NCI-H2107 treated with DMSO at 0.1 percent for 48 hours (cell line): ENCODE results near the gene MAP4K3.

Experiments used
- DNase-seq: peaks from one replicate; lab custom pipeline; 2025; ENCODE audit not compliant: unreplicated experiment; lab: John Stamatoyannopoulos, UW

MAP4K3 gene

GRCh38 chr2:39202639-39203369 is 234.3 kb downstream of the MAP4K3 start:
- no peak for DNase-seq
